GM12878 (cell line): ENCODE results near the gene CYP26B1. TPM values are rescaled to one million over a fixed set of nuclear protein-coding genes. Genes with fewer than 3 reads are reported as not detected.

Experiments
- ATAC-seq: fragments of 200-7000 bp; cut with Tn5 transposase; 3 replicates; pipeline ENCODE4 v1.9.1; 2020; ENCODE audit warnings: mild to moderate bottlenecking, moderate library complexity
- BruUV-seq: library from RNA; stranded (reverse); fragments of 400-500 nt; replicated peaks from 2 replicates; lab custom pipeline; 2021; lab: Mats Ljungman, UMichigan
- CTCF ChIA-PET: fragments of 300-600 bp; sonication (Branson Sonifier 250); formaldehyde crosslinking; extraction: SDS; loops from one replicate; lab custom pipeline; 2021; ENCODE audit warnings: inconsistent platforms; lab: Yijun Ruan, JAX
- POLR2A ChIA-PET: fragments of 350-600 bp; formaldehyde crosslinking; extraction: SDS; loops from one replicate; lab custom pipeline; 2021; ENCODE audit warnings: inconsistent platforms; lab: Charles Lee
- RAD21 ChIA-PET: fragments of 300-600 bp; sonication (Branson Sonifier 250); formaldehyde crosslinking; loops from one replicate; lab custom pipeline; 2023; ENCODE audit warnings: antibody characterized with exemption; ENCODE audit not compliant: unreplicated experiment; lab: Charles Lee
- SMC1A ChIA-PET: fragments of 300-600 bp; sonication (Branson Sonifier 250); formaldehyde crosslinking; loops from one replicate; lab custom pipeline; 2023; ENCODE audit not compliant: unreplicated experiment, uncharacterized antibody; lab: Charles Lee
- DNase-seq: peaks from one replicate; pipeline ENCODE4 v3.0.0-alpha.2; 2011; ENCODE audit warnings: low read depth, low spot score
- FAIRE-seq: peaks from 3 replicates; lab custom pipeline; 2011; peaks lifted over from hg19 to GRCh38; lab: Jason Lieb, UNC
- H2AFZ ChIP-seq: 2 replicates; pipeline ENCODE4 v1.6.0; 2011; ENCODE audit warnings: low read depth, low read length, control low read depth; ENCODE audit not compliant: control insufficient read depth
- H3K27ac ChIP-seq: 2 replicates; pipeline ENCODE4 v1.5.1; 2011; ENCODE audit warnings: control low read depth; ENCODE audit not compliant: control insufficient read depth, insufficient read depth
- H3K27me3 ChIP-seq, 2 experiments: replicated peaks in 1 of 2; 2 replicates each; pipeline versions ENCODE4 v1.6.0 to v1.6.1; 2011; ENCODE audit warnings: low read length in 1 of 2; ENCODE audit not compliant: control insufficient read depth in 2 of 2, insufficient read depth in 2 of 2
- H3K36me3 ChIP-seq, 2 experiments: 2 replicates each; pipeline ENCODE4 v1.5.1; 2011; ENCODE audit warnings: low read length in 1 of 2; ENCODE audit not compliant: control insufficient read depth in 2 of 2, insufficient read depth in 2 of 2
- H3K4me1 ChIP-seq: 2 replicates; pipeline ENCODE4 v1.6.1; 2011; ENCODE audit warnings: mild to moderate bottlenecking, low read length, moderate library complexity, mixed read lengths; ENCODE audit not compliant: control insufficient read depth, insufficient read depth
- H3K4me2 ChIP-seq: 2 replicates; pipeline ENCODE4 v1.6.0; 2011; ENCODE audit warnings: control low read depth; ENCODE audit not compliant: control insufficient read depth, insufficient read depth
- H3K4me3 ChIP-seq: fragments of 200-600 bp; sonication (generic); 2 replicates; pipeline ENCODE4 v1.5.1; 2016
- H3K79me2 ChIP-seq: 2 replicates; pipeline ENCODE4 v1.6.0; 2011; ENCODE audit warnings: low read length; ENCODE audit not compliant: control insufficient read depth, insufficient read depth
- H3K9ac ChIP-seq: 2 replicates; pipeline ENCODE4 v1.8.0; 2011; ENCODE audit warnings: low read length, control low read depth, mixed read lengths; ENCODE audit not compliant: control insufficient read depth, insufficient read depth
- H3K9me3 ChIP-seq: replicated peaks from 3 replicates; pipeline ENCODE4 v1.5.1; 2011; ENCODE audit warnings: mild to moderate bottlenecking, low read length; ENCODE audit not compliant: control insufficient read depth, insufficient read depth
- H4K20me1 ChIP-seq: 2 replicates; pipeline ENCODE4 v1.6.0; 2011; ENCODE audit not compliant: control insufficient read depth, insufficient read depth
- CHD2 ChIP-seq: IDR thresholded peaks from 2 replicates; pipeline ENCODE4 v1.6.1; 2011; ENCODE audit warnings: low read depth, low read length, improper control_type of control experiment, borderline replicate concordance
- E2F8 ChIP-seq: fragments of 450-650 bp; IDR thresholded peaks from 2 replicates; pipeline ENCODE4 v1.6.1; 2018; ENCODE audit warnings: mild to moderate bottlenecking, low read depth, moderate library complexity; ENCODE audit not compliant: partially characterized antibody
- EGR1 ChIP-seq, 2 experiments: IDR thresholded peaks; 1 replicate in 1 of 2; 2 replicates in 1 of 2; pipeline ENCODE4 v1.6.1; 2011 to 2012; ENCODE audit warnings: low read depth in 2 of 2, low read length in 2 of 2, borderline replicate concordance in 1 of 2, mild to moderate bottlenecking in 1 of 2, moderate library complexity in 1 of 2
- FOS ChIP-seq: IDR thresholded peaks from 3 replicates; pipeline ENCODE4 v1.6.1; 2011; ENCODE audit warnings: borderline replicate concordance; ENCODE audit not compliant: insufficient read length; ENCODE audit errors: extremely low read depth
- IKZF1 ChIP-seq: fragments of 450-650 bp; conservative IDR thresholded peaks from 2 replicates; pipeline ENCODE4 v1.6.1; 2017; ENCODE audit warnings: antibody characterized with exemption, mild to moderate bottlenecking
- NRF1 ChIP-seq: conservative IDR thresholded peaks from 2 replicates; pipeline ENCODE4 v1.6.1; 2011; ENCODE audit warnings: mild to moderate bottlenecking, low read depth, low read length, improper control_type of control experiment
- RFX5 ChIP-seq: IDR thresholded peaks from 2 replicates; pipeline ENCODE4 v1.6.1; 2011; ENCODE audit warnings: low read depth, low read length, improper control_type of control experiment
- TCF7 ChIP-seq: IDR thresholded peaks from 2 replicates; pipeline ENCODE4 v1.6.1; 2014; ENCODE audit warnings: antibody characterized with exemption, borderline replicate concordance
- ZSCAN29 ChIP-seq: fragments of 450-650 bp; IDR thresholded peaks from 2 replicates; pipeline ENCODE4 v1.6.1; 2017; ENCODE audit warnings: mild to moderate bottlenecking, moderate library complexity
- WGBS: methylation state at CpG from one replicate; pipeline ENCODE4 v1.1.6; 2016; ENCODE audit warnings: low lambda C conversion rate; ENCODE audit not compliant: insufficient replicate concordance, insufficient coverage; ENCODE audit errors: missing lambda C conversion rate; 5-methylcytosine and 5-hydroxymethylcytosine counted together
- in situ Hi-C: fragments of 300-500 bp; cut with MboI; formaldehyde crosslinking; loops from 9 replicates; pipeline ENCODE4 v1.14.3; 2018; ENCODE audit warnings: mixed read lengths
- intact Hi-C: fragments of 100-400 bp; cut with micrococcal nuclease; formaldehyde crosslinking; loops from one replicate; pipeline ENCODE4 v1.14.2; 2022; ENCODE audit not compliant: unreplicated experiment
- polyA plus RNA-seq, 11 experiments: library from polyadenylated mRNA; depleted of rRNA in 4 of 11; unstranded in 6 of 11; stranded (reverse) in 5 of 11; fragments of >200 nt; fragmentation: Nextera tagmentation in 4 of 11; fragmentation: Illumina TruSeq in 1 of 11; extraction: Ambion mirVana in 4 of 11; extraction: Trizol in 1 of 11; gene quantifications; 1 replicate in 1 of 11; 2 replicates in 10 of 11; pipeline versions ENCODE4 v1.2.1 to v1.2.3, GENCODE V29; 2011 to 2016; ENCODE audit warnings: inconsistent platforms in 2 of 11, missing spikeins in 2 of 11, low read depth in 1 of 11
- total RNA-seq, 4 experiments: library from RNA; depleted of rRNA in 3 of 4; stranded (reverse); fragments of >200 nt in 3 of 4; fragmentation: Illumina TruSeq in 1 of 4; extraction: Trizol in 1 of 4; gene quantifications; 2 replicates each; pipeline versions ENCODE4 v1.2.1 to v1.2.3, GENCODE V29; 2013 to 2021

The CYP26B1 gene
- total and polyA plus RNA-seq, 10 of the 15 experiments (the other 5 are each of a cell fraction or from before 2014, with no cell fraction given) = not detected

GRCh38 chr2:72128843-72129227, 18.8 kb downstream of the CYP26B1 start:
- Histone ChIP-seq H3K79me2 (no peaks in the 10 kb centered on the region), H3K4me1 (no peaks in the 10 kb centered on the region), H3K9me3 (no peaks in the 10 kb centered on the region), H4K20me1 (no peaks in the 10 kb centered on the region), H3K36me3 (no peaks in the 10 kb centered on the region), H2AFZ (no peak overlapping the region), H3K9ac (no peak overlapping the region), H3K4me2 (no peak overlapping the region)
- BruUV-seq = no TSS peak
- ChIA-PET POLR2A (no interaction called here), CTCF (interaction anchor here (1.2 kb wide), 1 partner anchor 17 kb away, joined by 3 read pairs; no protein-coding TSS in a partner anchor), RAD21 (no interaction called here)
- no peak for ATAC-seq
- in situ Hi-C loops (loop anchor here (25.0 kb wide), 1 partner anchor 842 kb away; no protein-coding TSS in a partner anchor), intact Hi-C loops (no loop called here)
- WGBS = 58% methylated on average over 10 of the region's 11 CpGs
- DNase-seq = no peak
- FAIRE-seq = no peak
- TF ChIP-seq ZSCAN29 (no peak), FOS (no peak), NRF1 (no peak), TCF7 (no peak), CHD2 (no peak), EGR1 (IDR thresholded peaks at IDR 0.05; ENCODE audit: borderline replicate concordance in 1 of 2, low read depth in 2 of 2, low read length in 2 of 2) (no peak), E2F8 (no peak), RFX5 (no peak), IKZF1 (no peak)
- TF ChIP-seq, all 136 proteins: peak for 0
- no peaks in the 10 kb centered on the region; a peak in 1 of 4 replicates for H3K27me3 ChIP-seq
- SMC1A ChIA-PET = no interaction called here
- H3K27ac ChIP-seq = no peak overlapping the region
- no peak overlapping the region for H3K4me3 ChIP-seq
